H1 (cell line): ENCODE data around the gene SENP3. TPM values are rescaled to one million over a fixed set of nuclear protein-coding genes. Genes with fewer than 3 reads are reported as not detected.

ENCODE experiments used
- BCL11A ChIP-seq, 2 experiments: IDR thresholded peaks; one replicate each; pipeline ENCODE4 v1.6.1; 2011; ENCODE audit warnings: low read depth in 2 of 2, low read length in 2 of 2, mild to moderate bottlenecking in 2 of 2
- CHD2 ChIP-seq: IDR thresholded peaks from 2 replicates; pipeline ENCODE4 v1.6.1; 2012; ENCODE audit warnings: low read length, improper control_type of control experiment
- CREB1 ChIP-seq: IDR thresholded peaks from 2 replicates; pipeline ENCODE4 v1.6.1; 2012; ENCODE audit warnings: inconsistent platforms
- SIX5 ChIP-seq: IDR thresholded peaks from 2 replicates; pipeline ENCODE4 v1.6.1; 2011; ENCODE audit warnings: mild to moderate bottlenecking, low read depth, low read length
- SRF ChIP-seq: IDR thresholded peaks from 2 replicates; pipeline ENCODE4 v1.6.1; 2011; ENCODE audit warnings: mild to moderate bottlenecking, low read depth, low read length, moderate library complexity
- polyA plus RNA-seq, 7 experiments: library from polyadenylated mRNA; depleted of rRNA in 3 of 7; stranded (reverse) in 5 of 7; unstranded in 2 of 7; fragments of >200 nt in 5 of 7; fragments of 200-250 nt in 2 of 7; gene quantifications; 1 replicate in 5 of 7; 2 replicates in 1 of 7; 4 replicates in 1 of 7; pipeline versions ENCODE4 v1.2.1 to v1.2.3, GENCODE V29; 2011 to 2013; ENCODE audit warnings: missing spikeins in 2 of 7, mixed read lengths in 2 of 7
- total RNA-seq: library from RNA; stranded (reverse); fragmentation: NEBNext Ultra II Directional; extraction: Animal tissue kit (Norgen Biotek cat#: 25700); gene quantifications from 2 replicates; pipeline ENCODE4 v1.2.1, GENCODE V29; 2021
- TF ChIP-seq, protein P1 (sequence below), 3 experiments: IDR thresholded peaks; 1 replicate in 2 of 3; 2 replicates in 1 of 3; pipeline versions ENCODE4 v1.5.1 to v1.6.1; 2011; ENCODE audit warnings: low read length in 3 of 3, mild to moderate bottlenecking in 3 of 3, inconsistent platforms in 2 of 3, low read depth in 1 of 3, moderate library complexity in 1 of 3; ENCODE audit not compliant: insufficient read depth in 1 of 3; ENCODE audit errors: control extremely low read depth in 1 of 3
- TF ChIP-seq, protein P2 (sequence below): IDR thresholded peaks from 2 replicates; pipeline ENCODE4 v1.6.1; 2012; ENCODE audit warnings: inconsistent platforms

Gene SENP3
- total and polyA plus RNA-seq, 2 of the 8 experiments (the other 6 are each of a cell fraction or from before 2014, with no cell fraction given): 86.2 to 129 TPM

GRCh38 chr17:7559320-7560171, 2.2 kb upstream of the SENP3 start (continued):
- TF ChIP-seq, protein P1, sequence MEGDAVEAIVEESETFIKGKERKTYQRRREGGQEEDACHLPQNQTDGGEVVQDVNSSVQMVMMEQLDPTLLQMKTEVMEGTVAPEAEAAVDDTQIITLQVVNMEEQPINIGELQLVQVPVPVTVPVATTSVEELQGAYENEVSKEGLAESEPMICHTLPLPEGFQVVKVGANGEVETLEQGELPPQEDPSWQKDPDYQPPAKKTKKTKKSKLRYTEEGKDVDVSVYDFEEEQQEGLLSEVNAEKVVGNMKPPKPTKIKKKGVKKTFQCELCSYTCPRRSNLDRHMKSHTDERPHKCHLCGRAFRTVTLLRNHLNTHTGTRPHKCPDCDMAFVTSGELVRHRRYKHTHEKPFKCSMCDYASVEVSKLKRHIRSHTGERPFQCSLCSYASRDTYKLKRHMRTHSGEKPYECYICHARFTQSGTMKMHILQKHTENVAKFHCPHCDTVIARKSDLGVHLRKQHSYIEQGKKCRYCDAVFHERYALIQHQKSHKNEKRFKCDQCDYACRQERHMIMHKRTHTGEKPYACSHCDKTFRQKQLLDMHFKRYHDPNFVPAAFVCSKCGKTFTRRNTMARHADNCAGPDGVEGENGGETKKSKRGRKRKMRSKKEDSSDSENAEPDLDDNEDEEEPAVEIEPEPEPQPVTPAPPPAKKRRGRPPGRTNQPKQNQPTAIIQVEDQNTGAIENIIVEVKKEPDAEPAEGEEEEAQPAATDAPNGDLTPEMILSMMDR (IDR thresholded peaks at IDR 0.05; ENCODE audit: control extremely low read depth in 1 of 3, insufficient read depth in 1 of 3, low read depth in 1 of 3, low read length in 3 of 3): no peak
- TF ChIP-seq SRF (no peak), CHD2 (no peak), CREB1 (no peak), BCL11A (IDR thresholded peaks at IDR 0.05; ENCODE audit: low read depth in 2 of 2, low read length in 2 of 2) (no peak), SIX5 (no peak)
- TF ChIP-seq, protein P2, sequence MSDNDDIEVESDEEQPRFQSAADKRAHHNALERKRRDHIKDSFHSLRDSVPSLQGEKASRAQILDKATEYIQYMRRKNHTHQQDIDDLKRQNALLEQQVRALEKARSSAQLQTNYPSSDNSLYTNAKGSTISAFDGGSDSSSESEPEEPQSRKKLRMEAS: no peak
